CD4-positive, alpha-beta memory T cell (primary cell): ENCODE measurements around the gene NR1D2. TPM values are rescaled to one million over a fixed set of nuclear protein-coding genes. Genes with fewer than 3 reads are reported as not detected.
"Not testable (repeated sequence)": the region's sequence is repeated elsewhere in the genome, so short reads cannot be mapped to it uniquely, and the experiment has no call there.

ENCODE experiments used
- CTCF ChIA-PET: fragments of 350-600 bp; sonication (Branson Sonifier 250); formaldehyde crosslinking; loops from one replicate; lab custom pipeline; 2021; ENCODE audit warnings: inconsistent platforms; ENCODE audit not compliant: partially characterized antibody; lab: Charles Lee
- POLR2A ChIA-PET: fragments of 350-600 bp; sonication (Branson Sonifier 250); formaldehyde crosslinking; loops from one replicate; lab custom pipeline; 2021; ENCODE audit not compliant: partially characterized antibody; lab: Charles Lee
- DNase-seq, 5 donors: peaks; one replicate each; pipeline versions ENCODE4 v3.0.0 to v3.0.0-alpha.2; 2020 to 2022; ENCODE audit warnings: mixed read lengths in 1 of 5
- H3K27ac ChIP-seq: one replicate; pipeline ENCODE4 v1.7.0; 2013; ENCODE audit warnings: low read depth, low read length
- H3K27me3 ChIP-seq: 2 replicates; pipeline ENCODE4 v1.7.0; 2013; ENCODE audit warnings: mild to moderate bottlenecking, low read length, moderate library complexity; ENCODE audit not compliant: insufficient read depth
- H3K36me3 ChIP-seq: 2 replicates; pipeline ENCODE4 v1.7.0; 2013; ENCODE audit warnings: mild to moderate bottlenecking, low read length, moderate library complexity; ENCODE audit not compliant: insufficient read depth
- H3K4me1 ChIP-seq: 2 replicates; pipeline ENCODE4 v1.7.0; 2013; ENCODE audit warnings: mild to moderate bottlenecking, low read length, moderate library complexity; ENCODE audit not compliant: insufficient read depth
- H3K4me3 ChIP-seq, 2 donors: one replicate each; pipeline ENCODE4 v1.7.0; 2013; ENCODE audit warnings: low read length in 2 of 2, mild to moderate bottlenecking in 1 of 2
- H3K9me3 ChIP-seq, 2 donors: one replicate each; pipeline ENCODE4 v1.7.0; 2013; ENCODE audit warnings: low read length in 2 of 2, control low read depth in 1 of 2; ENCODE audit not compliant: control insufficient read depth in 1 of 2
- H3K27ac Mint-ChIP-seq, 7 donors: one replicate each; pipeline ENCODE4 v1.8.0; 2020 to 2021; ENCODE audit warnings: mixed read lengths in 7 of 7, mild to moderate bottlenecking in 6 of 7, inconsistent platforms in 3 of 7, moderate library complexity in 3 of 7
- H3K27me3 Mint-ChIP-seq, 2 donors: one replicate each; pipeline ENCODE4 v1.8.0; 2020 to 2021; ENCODE audit warnings: mixed read lengths in 2 of 2
- H3K36me3 Mint-ChIP-seq, 2 donors: one replicate each; pipeline ENCODE4 v1.8.0; 2020 to 2021; ENCODE audit warnings: mixed read lengths in 2 of 2, inconsistent platforms in 1 of 2, mild to moderate bottlenecking in 1 of 2
- H3K4me1 Mint-ChIP-seq, 4 donors: one replicate each; pipeline ENCODE4 v1.8.0; 2020 to 2021; ENCODE audit warnings: mixed read lengths in 4 of 4, mild to moderate bottlenecking in 1 of 4
- H3K4me3 Mint-ChIP-seq, 8 donors: one replicate each; pipeline ENCODE4 v1.8.0; 2020 to 2021; ENCODE audit warnings: mixed read lengths in 8 of 8, mild to moderate bottlenecking in 7 of 8, moderate library complexity in 6 of 8, inconsistent platforms in 3 of 8
- H3K9me3 Mint-ChIP-seq, 8 donors: one replicate each; pipeline ENCODE4 v1.8.0; 2020 to 2021; ENCODE audit warnings: mixed read lengths in 8 of 8, mild to moderate bottlenecking in 5 of 8, inconsistent platforms in 3 of 8, moderate library complexity in 1 of 8
- intact Hi-C: fragments of 100-400 bp; cut with micrococcal nuclease; formaldehyde crosslinking; loops from one replicate; pipeline ENCODE4 v1.15.1; 2023
- polyA plus RNA-seq, 2 donors: library from polyadenylated mRNA; unstranded; fragments of 300-500 nt; fragmentation: Illumina TruSeq; gene quantifications; one replicate each; pipeline ENCODE4 v1.2.3, GENCODE V29; 2021
- total RNA-seq, 2 experiments: library from RNA; stranded (reverse); gene quantifications; one replicate each; pipeline ENCODE4 v1.2.3, GENCODE V29; 2021

NR1D2 gene
- total RNA-seq: 10 to 100 TPM; 62.2 to 68.1 TPM
- polyA plus RNA-seq: 10 to 100 TPM; 28.1 to 70.5 TPM

- Mint-ChIP-seq H3K27me3 (no peaks in the 10 kb centered on the region), H3K4me1 (peaks cover 30 to 50% (median 37%) of the 10 kb centered on the region in 4 donors), H3K36me3 (peaks cover 15 to 19% of the 10 kb centered on the region in 2 donors), H3K27ac (peak within 1 kb of the TSS; percentile 95 to 96 (median 96)), H3K4me3 (peak within 1 kb of the TSS; percentile 85 to 95 (median 89)), H3K9me3 (no peaks in the 10 kb centered on the region)
- intact Hi-C loops: loop anchor here (1.0 to 2.0 kb wide), 5 partner anchors 28 to 1838 kb away; partner anchors contain the start of genes NGLY1, RPL15 and TOP2B
- Histone ChIP-seq H3K9me3 (no peaks in the 10 kb centered on the region), H3K27me3 (no peaks in the 10 kb centered on the region), H3K36me3 (no peaks in the 10 kb centered on the region), H3K4me3 (peak within 1 kb of the TSS; percentile 83 to 86), H3K4me1 (peaks cover 45% of the 10 kb centered on the region), H3K27ac (peak within 1 kb of the TSS; percentile 94)
- peak; percentile 78 to 82 (median 81) for DNase-seq
- CTCF ChIA-PET: interaction anchor here (1.1 kb wide), 1 partner anchor 28 kb away, joined by 9 read pairs; the partner anchor contains the start of genes NKIRAS1 and RPL15
- POLR2A ChIA-PET: interaction anchor here (8.8 kb wide), 1 partner anchor 27 kb away, joined by 142 read pairs; the partner anchor contains the start of genes NKIRAS1 and RPL15
Observed at GRCh38 chr3:23944861-23945662, at the start of gene NR1D2. NR1D2 (plus strand) TSS chr3:23945286; CDS start chr3:23945579, 293 bp downstream.

GRCh38 chr3:23900744-23901143, 44.3 kb upstream of the NR1D2 start:
- Mint-ChIP-seq H3K27me3 (no peaks in the 10 kb centered on the region), H3K27ac (no peak overlapping the region), H3K9me3 (peaks cover 0 to 4% (median 0%) of the 10 kb centered on the region in 8 donors), H3K36me3 (peaks cover 24 to 39% of the 10 kb centered on the region in 2 donors), H3K4me1 (peaks cover 0 to 3% (median 2%) of the 10 kb centered on the region in 4 donors), H3K4me3 (no peak overlapping the region)
- DNase-seq: no peak
- Histone ChIP-seq H3K27ac (no peak overlapping the region), H3K4me3 (no peak overlapping the region), H3K9me3 (no peaks in the 10 kb centered on the region), H3K36me3 (no peaks in the 10 kb centered on the region), H3K27me3 (no peaks in the 10 kb centered on the region), H3K4me1 (no peaks in the 10 kb centered on the region)
- ChIA-PET CTCF (interaction anchor here (1.1 kb wide), 1 partner anchor 9 kb away, joined by 3 read pairs; no protein-coding TSS in a partner anchor), POLR2A (no interaction called here)
- intact Hi-C loops: no loop called here

- Mint-ChIP-seq H3K4me3 (no peak overlapping the region), H3K27me3 (no peaks in the 10 kb centered on the region), H3K9me3 (peaks cover 0 to 4% (median 0%) of the 10 kb centered on the region in 8 donors), H3K4me1 (no peaks in the 10 kb centered on the region), H3K36me3 (peaks cover 15 to 23% of the 10 kb centered on the region in 2 donors), H3K27ac (peak overlapping the region in 1 of 7 donors; percentile 32)
- DNase-seq: no peak
- no peak overlapping the region for H3K4me3 ChIP-seq
- no peaks in the 10 kb centered on the region for H3K9me3 ChIP-seq
- no peaks in the 10 kb centered on the region for H3K36me3 ChIP-seq
- no peaks in the 10 kb centered on the region for H3K4me1 ChIP-seq
- no peaks in the 10 kb centered on the region for H3K27me3 ChIP-seq
- ChIA-PET CTCF (no interaction called here), POLR2A (no interaction called here)
- H3K27ac ChIP-seq: no peak overlapping the region
- intact Hi-C loops: no loop called here
Observed at GRCh38 chr3:23904545-23904944, 40.5 kb upstream of the NR1D2 start.

GRCh38 chr3:23909341-23909740, 35.7 kb upstream of the NR1D2 start:
- no peaks in the 10 kb centered on the region for H3K36me3 ChIP-seq
- Mint-ChIP-seq H3K4me3 (no peak overlapping the region), H3K27ac (no peak overlapping the region), H3K36me3 (peaks cover 2 to 8% of the 10 kb centered on the region in 2 donors), H3K9me3 (no peaks in the 10 kb centered on the region), H3K4me1 (peaks cover 0 to 4% (median 2%) of the 10 kb centered on the region in 4 donors), H3K27me3 (no peaks in the 10 kb centered on the region)
- H3K27ac ChIP-seq: no peak overlapping the region
- intact Hi-C loops: no loop called here
- POLR2A ChIA-PET: no interaction called here
- no peaks in the 10 kb centered on the region for H3K4me1 ChIP-seq
- H3K9me3 ChIP-seq: no peaks in the 10 kb centered on the region
- no peak overlapping the region for H3K4me3 ChIP-seq
- no peak for DNase-seq
- CTCF ChIA-PET: no interaction called here
- no peaks in the 10 kb centered on the region for H3K27me3 ChIP-seq

- CTCF ChIA-PET: no interaction called here
- H3K4me1 ChIP-seq: peaks cover 14% of the 10 kb centered on the region
Observed at GRCh38 chr3:23911397-23911796, 33.7 kb upstream of the NR1D2 start.

GRCh38 chr3:23912335-23912734, 32.8 kb upstream of the NR1D2 start:
- CTCF ChIA-PET, H3K4me3 Mint-ChIP-seq, H3K27me3 ChIP-seq: not testable (repeated sequence)

More at GRCh38 chr3:23911397-23911796, 33.7 kb upstream of the NR1D2 start:
- peaks cover 11 to 20% (median 16%) of the 10 kb centered on the region in 4 donors for H3K4me1 Mint-ChIP-seq
- no peak for DNase-seq
- Histone ChIP-seq H3K9me3 (no peaks in the 10 kb centered on the region), H3K4me3 (no peak overlapping the region), H3K27me3 (no peaks in the 10 kb centered on the region), H3K36me3 (no peaks in the 10 kb centered on the region), H3K27ac (no peak overlapping the region)
- no peak overlapping the region for H3K27ac Mint-ChIP-seq
- peaks cover 0 to 6% of the 10 kb centered on the region in 2 donors for H3K36me3 Mint-ChIP-seq
- intact Hi-C loops: loop anchor here (10.0 kb wide), 1 partner anchor 1753 kb away; the partner anchor contains the start of gene TOP2B
- peaks cover 0 to 4% of the 10 kb centered on the region in 2 donors for H3K27me3 Mint-ChIP-seq
- H3K9me3 Mint-ChIP-seq: no peaks in the 10 kb centered on the region
- POLR2A ChIA-PET: no interaction called here
- no peak overlapping the region for H3K4me3 Mint-ChIP-seq

GRCh38 chr3:23913182-23913581, 31.9 kb upstream of the NR1D2 start:
- DNase-seq: no peak
- CTCF ChIA-PET: interaction anchor here (0.8 kb wide), 1 partner anchor 9 kb away, joined by 3 read pairs; no protein-coding TSS in a partner anchor
- Mint-ChIP-seq H3K27ac (no peak overlapping the region), H3K9me3 (no peaks in the 10 kb centered on the region), H3K27me3 (peaks cover 0 to 4% of the 10 kb centered on the region in 2 donors), H3K4me1 (peaks cover 17 to 38% (median 21%) of the 10 kb centered on the region in 4 donors), H3K36me3 (peaks cover 8 to 20% of the 10 kb centered on the region in 2 donors), H3K4me3 (no peak overlapping the region)
- no peak overlapping the region for H3K4me3 ChIP-seq
- peaks cover 3% of the 10 kb centered on the region for H3K36me3 ChIP-seq
- POLR2A ChIA-PET: no interaction called here
- H3K27me3 ChIP-seq: no peaks in the 10 kb centered on the region
- H3K4me1 ChIP-seq: peaks cover 19% of the 10 kb centered on the region
- intact Hi-C loops: loop anchor here (10.0 kb wide), 1 partner anchor 1752 kb away; the partner anchor contains the start of gene TOP2B
- H3K27ac ChIP-seq: no peak overlapping the region
- H3K9me3 ChIP-seq: no peaks in the 10 kb centered on the region

More at GRCh38 chr3:23912335-23912734, 32.8 kb upstream of the NR1D2 start:
- DNase-seq, H3K9me3 ChIP-seq, H3K27ac ChIP-seq, H3K4me3 ChIP-seq, H3K27ac Mint-ChIP-seq, H3K36me3 ChIP-seq, POLR2A ChIA-PET, H3K27me3 Mint-ChIP-seq, H3K9me3 Mint-ChIP-seq: not testable (repeated sequence)
- intact Hi-C loops: loop anchor here (10.0 kb wide), 1 partner anchor 1752 kb away; the partner anchor contains the start of gene TOP2B
- Mint-ChIP-seq H3K4me1 (peaks cover 12 to 29% (median 16%) of the 10 kb centered on the region in 4 donors), H3K36me3 (peaks cover 0 to 14% of the 10 kb centered on the region in 2 donors)
- peaks cover 14% of the 10 kb centered on the region for H3K4me1 ChIP-seq
